ENCODE measurements around the gene SLC25A2.

Gene SLC25A2

DNA sequence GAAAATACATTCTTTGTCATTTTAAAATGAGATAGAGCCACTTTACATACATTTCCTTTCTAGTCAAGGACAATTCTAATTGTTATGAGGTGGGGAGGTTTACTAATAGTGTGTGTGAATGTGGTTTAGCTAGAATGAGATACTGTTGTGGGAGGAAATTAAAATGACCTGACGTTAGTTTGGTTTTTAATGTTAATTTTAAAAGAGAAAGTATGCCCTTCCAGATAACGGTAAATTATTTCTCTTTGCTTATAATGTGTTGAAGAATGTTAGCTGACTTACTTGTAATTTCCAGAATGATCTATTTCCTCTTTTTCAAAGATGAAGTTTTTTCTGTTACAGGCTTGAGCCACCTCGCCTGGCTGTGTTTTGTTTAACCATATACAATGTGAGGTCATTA lies 18.4 kb upstream of the SLC25A2 start:
- Histone ChIP-seq H3K4me1 (ENCODE audit: insufficient read depth, low read length, poor library complexity, severe bottlenecking) (no peaks in the 10 kb centered on the region), H4K20me1 (ENCODE audit: insufficient read depth, low read length, poor library complexity, severe bottlenecking) (no peaks in the 10 kb centered on the region), H3K79me2 (ENCODE audit: insufficient read depth, low read length) (peaks cover 13% of the 10 kb centered on the region), H3K9ac (ENCODE audit: low read depth, low read length, poor library complexity, severe bottlenecking) (no peak overlapping the region), H3F3A (ENCODE audit: low read depth) (no peaks in the 10 kb centered on the region), H3K4me3 (ENCODE audit: low read length, poor library complexity, severe bottlenecking) (no peak overlapping the region), H3K27me3 (ENCODE audit: insufficient read depth, low read length, poor library complexity, severe bottlenecking) (no peaks in the 10 kb centered on the region), H3K36me3 (ENCODE audit: insufficient read depth, low read length) (no peaks in the 10 kb centered on the region), H3K9me3 (ENCODE audit: insufficient read depth, low read depth, low read length) (peaks cover 17% of the 10 kb centered on the region; the same call in 1 of the 2 replicates), H3K4me2 (ENCODE audit: low read depth, low read length, poor library complexity, severe bottlenecking) (no peak overlapping the region), H2AFZ (ENCODE audit: low read length) (no peak overlapping the region), H3K9me2 (replicated peaks; ENCODE audit: low read depth, low read length) (no peaks in the 10 kb centered on the region)
- TF ChIP-seq, protein P1, sequence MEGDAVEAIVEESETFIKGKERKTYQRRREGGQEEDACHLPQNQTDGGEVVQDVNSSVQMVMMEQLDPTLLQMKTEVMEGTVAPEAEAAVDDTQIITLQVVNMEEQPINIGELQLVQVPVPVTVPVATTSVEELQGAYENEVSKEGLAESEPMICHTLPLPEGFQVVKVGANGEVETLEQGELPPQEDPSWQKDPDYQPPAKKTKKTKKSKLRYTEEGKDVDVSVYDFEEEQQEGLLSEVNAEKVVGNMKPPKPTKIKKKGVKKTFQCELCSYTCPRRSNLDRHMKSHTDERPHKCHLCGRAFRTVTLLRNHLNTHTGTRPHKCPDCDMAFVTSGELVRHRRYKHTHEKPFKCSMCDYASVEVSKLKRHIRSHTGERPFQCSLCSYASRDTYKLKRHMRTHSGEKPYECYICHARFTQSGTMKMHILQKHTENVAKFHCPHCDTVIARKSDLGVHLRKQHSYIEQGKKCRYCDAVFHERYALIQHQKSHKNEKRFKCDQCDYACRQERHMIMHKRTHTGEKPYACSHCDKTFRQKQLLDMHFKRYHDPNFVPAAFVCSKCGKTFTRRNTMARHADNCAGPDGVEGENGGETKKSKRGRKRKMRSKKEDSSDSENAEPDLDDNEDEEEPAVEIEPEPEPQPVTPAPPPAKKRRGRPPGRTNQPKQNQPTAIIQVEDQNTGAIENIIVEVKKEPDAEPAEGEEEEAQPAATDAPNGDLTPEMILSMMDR (conservative IDR thresholded peaks at IDR 0.05; ENCODE audit: low read length), result no peak
- no peak for TF ChIP-seq EZH2phosphoT487 (IDR thresholded peaks at IDR 0.05; ENCODE audit: borderline replicate concordance)

DNA sequence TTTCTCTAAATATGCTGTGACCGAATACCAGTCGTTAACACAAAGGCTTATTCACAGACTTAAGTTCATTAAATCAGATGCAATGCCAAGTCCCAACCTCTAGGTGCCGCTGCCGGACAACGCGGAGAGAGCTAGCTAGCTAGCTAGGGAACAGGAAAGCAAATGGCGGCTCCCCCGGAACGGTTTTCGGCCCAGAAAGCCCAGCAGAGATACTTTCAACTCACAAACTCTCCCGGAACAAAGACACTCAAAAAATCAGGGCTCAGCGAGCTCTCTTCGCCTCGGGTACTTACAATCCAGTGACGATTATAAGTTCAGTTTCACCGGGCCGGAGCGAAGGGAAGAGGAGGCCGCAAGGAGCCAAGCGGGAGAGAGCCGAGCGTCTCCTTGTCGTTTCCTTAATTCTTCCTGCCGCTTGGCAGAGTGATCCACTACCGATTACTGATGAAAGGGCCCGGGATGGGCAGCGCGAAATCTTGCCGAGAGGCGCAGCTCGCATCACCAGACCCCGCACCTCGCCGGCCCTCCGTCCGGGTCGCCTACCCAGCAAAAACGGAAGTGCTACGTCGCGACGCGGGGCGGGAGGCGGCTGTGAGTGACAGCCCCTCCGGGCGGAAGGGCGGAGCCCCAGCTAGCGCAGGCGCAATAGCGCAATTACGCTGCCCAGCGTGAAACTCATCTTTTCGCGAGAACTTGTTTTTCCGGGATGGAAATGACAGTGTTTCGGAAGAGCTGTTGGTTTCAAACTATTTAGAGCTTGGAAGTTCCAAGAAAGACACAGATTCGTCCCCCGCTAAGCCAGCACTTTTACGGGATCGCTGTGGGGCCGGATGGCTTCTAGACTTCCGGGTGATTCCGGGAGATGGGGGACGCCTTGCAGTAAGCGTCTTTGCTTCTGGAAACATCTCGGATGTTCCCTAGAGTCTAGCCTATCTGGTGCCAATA lies 16.6 kb upstream of the SLC25A2 start, which contains the start of gene TAF7:
Gene TAF7 (minus strand): TSS at position 560 of the 945 bp plus-strand sequence. CDS start 740 bp downstream, outside the sequence.
- Histone ChIP-seq H3K4me3 (ENCODE audit: low read length, poor library complexity, severe bottlenecking) (peak within 1 kb of the TSS; percentile 79), H3K9ac (ENCODE audit: low read depth, low read length, poor library complexity, severe bottlenecking) (peak within 1 kb of the TSS; percentile 75), H2AFZ (ENCODE audit: low read length) (peak within 1 kb of the TSS; percentile 94), H3K4me1 (ENCODE audit: insufficient read depth, low read length, poor library complexity, severe bottlenecking) (no peaks in the 10 kb centered on the region), H3K79me2 (ENCODE audit: insufficient read depth, low read length) (peaks cover 13% of the 10 kb centered on the region), H3K9me3 (ENCODE audit: insufficient read depth, low read depth, low read length) (peaks cover 20% of the 10 kb centered on the region; the same call in 1 of the 2 replicates), H3K27me3 (ENCODE audit: insufficient read depth, low read length, poor library complexity, severe bottlenecking) (no peaks in the 10 kb centered on the region), H4K20me1 (ENCODE audit: insufficient read depth, low read length, poor library complexity, severe bottlenecking) (no peaks in the 10 kb centered on the region), H3K9me2 (replicated peaks; ENCODE audit: low read depth, low read length) (no peaks in the 10 kb centered on the region), H3F3A (ENCODE audit: low read depth) (no peaks in the 10 kb centered on the region), H3K4me2 (ENCODE audit: low read depth, low read length, poor library complexity, severe bottlenecking) (peak within 1 kb of the TSS; percentile 39), H3K36me3 (ENCODE audit: insufficient read depth, low read length) (no peaks in the 10 kb centered on the region)
- TF ChIP-seq EZH2phosphoT487 (IDR thresholded peaks at IDR 0.05; ENCODE audit: borderline replicate concordance), result no peak
- TF ChIP-seq, protein P1 (conservative IDR thresholded peaks at IDR 0.05; ENCODE audit: low read length), result peak; percentile 87

DNA sequence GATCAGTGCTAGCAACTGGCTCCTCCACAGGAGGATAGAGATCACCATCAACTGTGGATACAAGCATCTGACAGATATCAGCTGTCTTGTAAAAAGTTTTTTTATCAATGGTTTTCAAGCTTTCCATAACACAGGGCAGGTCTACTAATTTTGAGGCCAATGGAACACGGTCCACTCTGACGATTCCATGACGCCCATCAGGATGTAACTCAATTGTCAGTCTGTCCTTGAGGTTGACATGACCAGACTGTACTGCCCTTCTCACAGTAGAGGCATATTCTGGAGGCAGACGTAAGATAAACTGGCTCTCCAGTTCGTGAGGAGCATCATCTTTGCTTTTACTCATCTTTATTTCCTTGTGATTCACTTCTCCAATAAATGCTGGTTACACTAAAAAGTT lies 15.8 kb upstream of the SLC25A2 start:
- Histone ChIP-seq H3K4me3 (ENCODE audit: low read length, poor library complexity, severe bottlenecking) (peak overlapping the region; percentile 79), H3K4me2 (ENCODE audit: low read depth, low read length, poor library complexity, severe bottlenecking) (peak overlapping the region; percentile 39), H3K9me2 (replicated peaks; ENCODE audit: low read depth, low read length) (no peaks in the 10 kb centered on the region), H3K36me3 (ENCODE audit: insufficient read depth, low read length) (no peaks in the 10 kb centered on the region), H3K9me3 (ENCODE audit: insufficient read depth, low read depth, low read length) (peaks cover 20% of the 10 kb centered on the region; the same call in 1 of the 2 replicates), H3K4me1 (ENCODE audit: insufficient read depth, low read length, poor library complexity, severe bottlenecking) (no peaks in the 10 kb centered on the region), H3K79me2 (ENCODE audit: insufficient read depth, low read length) (peaks cover 13% of the 10 kb centered on the region), H3F3A (ENCODE audit: low read depth) (no peaks in the 10 kb centered on the region), H2AFZ (ENCODE audit: low read length) (no peak overlapping the region), H3K9ac (ENCODE audit: low read depth, low read length, poor library complexity, severe bottlenecking) (no peak overlapping the region), H4K20me1 (ENCODE audit: insufficient read depth, low read length, poor library complexity, severe bottlenecking) (no peaks in the 10 kb centered on the region), H3K27me3 (ENCODE audit: insufficient read depth, low read length, poor library complexity, severe bottlenecking) (no peaks in the 10 kb centered on the region)
- TF ChIP-seq, protein P1 (conservative IDR thresholded peaks at IDR 0.05; ENCODE audit: low read length), result no peak
- TF ChIP-seq EZH2phosphoT487 (IDR thresholded peaks at IDR 0.05; ENCODE audit: borderline replicate concordance), result no peak

Measured in Loucy (cell line).